ENCODE data around the gene BLOC1S5.
"Not testable (repeated sequence)": the region's sequence is repeated elsewhere in the genome, so short reads cannot be mapped to it uniquely, and the experiment has no call there.

Gene BLOC1S5

GRCh38 chr6:8041913-8042583 is 22.1 kb downstream of the BLOC1S5 start:
- no peak for DNase-seq

- not testable (repeated sequence) for DNase-seq
Observed at GRCh38 chr6:8034107-8034506, 30.1 kb downstream of the BLOC1S5 start.

- no peak for DNase-seq
Observed at GRCh38 chr6:8030920-8031319, 33.3 kb downstream of the BLOC1S5 start.

- no peak for DNase-seq
Observed at GRCh38 chr6:8029243-8029870, 34.8 kb downstream of the BLOC1S5 start.

GRCh38 chr6:8027965-8028651 is 36.1 kb downstream of the BLOC1S5 start:
- DNase-seq: no peak

- no peak for DNase-seq
Observed at GRCh38 chr6:8026800-8027199, 37.4 kb downstream of the BLOC1S5 start.

- DNase-seq: no peak
Observed at GRCh38 chr6:8025191-8025590, 39.0 kb downstream of the BLOC1S5 start.

- no peak for DNase-seq
Observed at GRCh38 chr6:8023638-8024037, 40.6 kb downstream of the BLOC1S5 start.

GRCh38 chr6:8020083-8020482 is 44.1 kb downstream of the BLOC1S5 start:
- no peak for DNase-seq

GRCh38 chr6:8017705-8018104 is 46.5 kb downstream of the BLOC1S5 start:
- DNase-seq: no peak

- DNase-seq: no peak
Observed at GRCh38 chr6:8017276-8017701, 46.9 kb downstream of the BLOC1S5 start.

- no peak for DNase-seq
Observed at GRCh38 chr6:8014947-8015346, 49.2 kb downstream of the BLOC1S5 start.

GRCh38 chr6:8013763-8014162 is 50.4 kb downstream of the BLOC1S5 start:
- no peak for DNase-seq

GRCh38 chr6:8006208-8006607 is 58.0 kb downstream of the BLOC1S5 start:
- no peak for DNase-seq

- DNase-seq: no peak
Observed at GRCh38 chr6:8005136-8005535, 59.1 kb downstream of the BLOC1S5 start.

- DNase-seq: no peak
Observed at GRCh38 chr6:8000636-8001035, 63.6 kb downstream of the BLOC1S5 start.

GRCh38 chr6:8000188-8000596 is 64.0 kb downstream of the BLOC1S5 start:
- DNase-seq: no peak

GRCh38 chr6:7999201-7999600 is 65.0 kb downstream of the BLOC1S5 start:
- no peak for DNase-seq

- DNase-seq: no peak
Observed at GRCh38 chr6:7998103-7998725, 66.0 kb downstream of the BLOC1S5 start.

GRCh38 chr6:7997286-7997685 is 66.9 kb downstream of the BLOC1S5 start:
- no peak for DNase-seq

GRCh38 chr6:7996538-7997111 is 67.6 kb downstream of the BLOC1S5 start:
- no peak for DNase-seq

- DNase-seq: no peak
Observed at GRCh38 chr6:7993952-7994351, 70.2 kb downstream of the BLOC1S5 start.

- no peak for DNase-seq
Observed at GRCh38 chr6:7993399-7993798, 70.8 kb downstream of the BLOC1S5 start.

Data from activated effector memory CD4-positive, alpha-beta T cell treated with anti-CD3 and anti-CD28 coated beads, Interleukin-2, amount 50 U/mL, for 16 hours (primary cell).